Measurements from ENCODE around the gene OBSCN.
"Not testable (repeated sequence)": the region's sequence is repeated elsewhere in the genome, so short reads cannot be mapped to it uniquely, and the experiment has no call there.

Gene OBSCN

GRCh38 chr1:228228601-228229074 lies 20.8 kb downstream of the OBSCN start:
- DNase-seq = no peak

DNA sequence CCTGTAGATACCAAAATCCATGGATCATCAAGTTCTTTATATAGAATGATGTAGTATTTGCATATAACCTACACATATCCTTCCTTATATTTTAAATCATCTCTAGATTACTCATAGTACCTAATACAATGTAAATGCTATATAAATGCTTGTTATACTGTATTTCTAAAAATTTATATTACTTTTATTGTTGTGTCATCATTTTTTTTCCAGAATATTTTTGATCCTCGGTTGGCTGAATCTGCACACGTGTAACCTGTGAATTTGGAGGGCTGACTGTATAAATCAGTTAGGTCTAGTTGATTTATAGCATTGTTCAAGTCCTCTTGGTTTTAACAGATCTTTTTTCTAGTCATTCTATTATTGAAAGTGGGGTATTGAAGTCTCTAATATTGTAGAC lies 23.3 kb downstream of the OBSCN start:
- DNase-seq = no peak

GRCh38 chr1:228233136-228233535 lies 25.3 kb downstream of the OBSCN start:
- no peak for DNase-seq

GRCh38 chr1:228234921-228235320 lies 27.1 kb downstream of the OBSCN start:
- DNase-seq = no peak

DNA sequence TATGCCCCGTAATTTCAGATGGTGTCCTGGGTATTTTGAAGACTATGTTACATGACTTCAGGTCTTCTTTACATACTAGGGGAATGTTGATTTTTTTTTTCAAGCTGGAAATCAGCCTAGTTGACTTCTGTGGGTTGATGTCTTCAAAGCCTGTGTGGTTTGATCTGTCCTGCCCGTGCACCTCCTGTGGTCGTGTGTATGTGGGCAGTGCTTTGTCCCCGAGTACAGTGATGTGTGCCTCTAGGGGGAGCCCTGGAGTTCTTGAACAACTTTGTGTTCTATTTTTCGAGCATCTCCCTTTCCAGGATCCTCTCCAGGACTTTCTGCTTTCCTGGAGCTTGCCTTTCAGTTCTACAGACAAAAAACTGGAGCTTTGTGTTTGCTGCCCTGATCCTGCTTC lies 28.9 kb downstream of the OBSCN start:
- DNase-seq = no peak

- no peak for DNase-seq
Observed at GRCh38 chr1:228238007-228238406, 30.2 kb downstream of the OBSCN start.

GRCh38 chr1:228238461-228238860 lies 30.6 kb downstream of the OBSCN start:
- DNase-seq = no peak

DNA sequence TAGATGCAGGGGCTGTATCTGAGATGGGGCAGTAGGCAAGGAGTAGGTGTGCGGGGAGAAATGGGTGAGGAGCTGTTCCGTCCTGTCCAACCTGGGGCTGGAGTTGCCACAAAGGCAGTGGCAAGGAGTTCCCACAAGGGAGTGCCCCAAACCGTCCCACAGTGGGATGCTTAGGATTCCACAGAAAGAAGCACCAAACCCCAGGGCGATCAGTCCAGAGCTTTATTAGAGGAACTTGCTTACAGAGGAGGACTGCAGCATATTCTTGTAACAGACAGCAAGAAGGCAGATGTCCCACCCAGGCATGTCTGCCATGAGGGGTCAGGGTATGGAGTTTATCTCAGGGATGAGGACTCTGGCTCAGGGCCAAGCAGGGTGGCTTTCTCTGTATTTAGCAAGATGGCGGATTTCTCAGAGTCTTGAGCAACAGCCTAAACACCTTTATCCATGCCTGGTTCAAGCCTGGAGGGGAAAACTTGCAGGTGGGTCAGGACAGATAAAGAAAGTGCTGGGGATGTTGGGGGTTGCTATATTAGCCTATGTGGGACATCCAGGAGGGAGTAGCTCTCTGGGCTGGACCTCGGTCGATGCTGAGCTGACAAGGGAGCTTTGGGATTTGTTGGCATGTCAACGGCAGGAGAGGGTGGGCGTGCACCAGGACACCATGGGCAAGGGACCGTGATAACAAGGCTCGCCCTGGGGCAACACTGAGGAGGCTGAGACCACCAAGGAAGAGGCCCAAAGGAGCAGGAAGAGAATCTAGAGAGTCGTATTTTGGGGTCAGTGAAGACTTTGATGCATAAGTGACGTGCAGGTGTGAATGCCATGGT lies 32.8 kb downstream of the OBSCN start:
- DNase-seq = no peak

- no peak for DNase-seq
Observed at GRCh38 chr1:228241259-228241658, 33.4 kb downstream of the OBSCN start.

- DNase-seq = no peak
Observed at GRCh38 chr1:228242409-228242808, 34.6 kb downstream of the OBSCN start.

- DNase-seq = no peak
Observed at GRCh38 chr1:228243093-228243492, 35.2 kb downstream of the OBSCN start.

- not testable (repeated sequence) for DNase-seq
Observed at GRCh38 chr1:228243989-228244388, 36.1 kb downstream of the OBSCN start.

DNA sequence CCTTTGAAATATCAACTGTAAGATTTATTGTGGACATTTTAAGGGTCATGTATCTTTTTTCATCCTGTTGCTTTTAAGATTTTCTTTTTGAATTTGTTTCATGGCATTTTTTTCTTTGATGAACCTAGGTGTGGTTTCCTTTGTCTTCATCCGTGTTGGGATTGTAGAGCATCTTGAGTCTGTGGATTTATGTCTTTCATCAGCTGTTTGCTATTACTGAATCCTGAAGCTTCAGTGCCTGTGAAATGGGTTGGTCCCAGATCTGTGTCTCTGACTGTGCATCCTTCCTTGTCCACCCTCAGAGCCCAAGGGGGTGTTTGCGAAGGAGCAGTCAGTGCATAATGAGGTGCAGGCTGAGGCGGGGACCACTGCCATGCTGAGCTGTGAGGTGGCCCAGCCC lies 37.3 kb downstream of the OBSCN start:
- no peak for DNase-seq

DNA sequence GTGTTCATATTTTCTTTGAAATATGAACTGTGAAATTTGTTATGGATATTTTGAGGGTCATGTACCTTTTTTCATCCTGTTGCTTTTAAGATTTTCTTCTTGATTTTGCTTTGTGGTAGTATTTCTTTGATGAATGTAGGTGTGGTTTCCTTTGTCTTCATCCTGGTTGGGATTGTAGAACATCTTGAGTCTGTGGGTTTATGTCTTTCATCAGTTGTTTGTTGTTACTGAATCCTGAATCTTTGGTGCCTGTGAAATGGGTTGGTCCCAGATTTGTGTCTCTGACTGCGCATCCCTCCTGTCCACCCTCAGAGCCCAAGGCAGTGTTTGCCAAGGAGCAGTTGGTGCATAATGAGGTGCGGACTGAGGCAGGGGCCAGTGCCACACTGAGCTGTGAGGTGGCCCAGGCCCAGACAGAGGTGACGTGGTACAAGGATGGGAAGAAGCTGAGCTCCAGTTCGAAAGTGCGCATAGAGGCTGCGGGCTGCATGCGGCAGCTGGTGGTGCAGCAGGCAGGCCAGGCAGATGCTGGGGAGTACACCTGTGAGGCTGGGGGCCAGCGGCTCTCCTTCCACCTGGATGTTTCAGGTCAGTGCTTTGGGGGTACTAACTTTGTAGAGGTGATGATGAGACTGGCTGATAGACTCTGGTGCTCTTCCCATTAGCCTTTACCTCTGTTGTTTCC lies 38.5 kb downstream of the OBSCN start:
- no peak for DNase-seq

GRCh38 chr1:228249513-228250305 lies 41.9 kb downstream of the OBSCN start:
- no peak for DNase-seq

DNA sequence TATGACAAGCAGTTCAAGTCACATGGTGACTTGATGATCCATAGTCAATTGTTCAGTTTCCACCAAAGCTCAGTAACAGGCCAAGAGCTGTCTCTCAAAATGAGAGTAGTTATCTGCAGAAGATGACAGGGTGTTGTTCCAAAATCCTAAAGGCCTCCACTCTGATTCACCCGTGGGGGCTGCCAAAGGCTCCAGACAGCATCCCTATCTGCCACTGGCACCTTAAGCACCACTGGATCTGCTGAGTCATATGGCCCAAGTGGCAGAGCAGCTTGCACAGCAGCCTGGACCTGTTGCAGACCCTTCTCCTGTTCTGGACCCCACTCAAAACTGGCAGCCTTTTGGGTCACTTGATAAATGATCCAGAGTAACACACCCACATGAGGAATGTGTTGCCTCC lies 44.6 kb downstream of the OBSCN start:
- not testable (repeated sequence) for DNase-seq

DNA sequence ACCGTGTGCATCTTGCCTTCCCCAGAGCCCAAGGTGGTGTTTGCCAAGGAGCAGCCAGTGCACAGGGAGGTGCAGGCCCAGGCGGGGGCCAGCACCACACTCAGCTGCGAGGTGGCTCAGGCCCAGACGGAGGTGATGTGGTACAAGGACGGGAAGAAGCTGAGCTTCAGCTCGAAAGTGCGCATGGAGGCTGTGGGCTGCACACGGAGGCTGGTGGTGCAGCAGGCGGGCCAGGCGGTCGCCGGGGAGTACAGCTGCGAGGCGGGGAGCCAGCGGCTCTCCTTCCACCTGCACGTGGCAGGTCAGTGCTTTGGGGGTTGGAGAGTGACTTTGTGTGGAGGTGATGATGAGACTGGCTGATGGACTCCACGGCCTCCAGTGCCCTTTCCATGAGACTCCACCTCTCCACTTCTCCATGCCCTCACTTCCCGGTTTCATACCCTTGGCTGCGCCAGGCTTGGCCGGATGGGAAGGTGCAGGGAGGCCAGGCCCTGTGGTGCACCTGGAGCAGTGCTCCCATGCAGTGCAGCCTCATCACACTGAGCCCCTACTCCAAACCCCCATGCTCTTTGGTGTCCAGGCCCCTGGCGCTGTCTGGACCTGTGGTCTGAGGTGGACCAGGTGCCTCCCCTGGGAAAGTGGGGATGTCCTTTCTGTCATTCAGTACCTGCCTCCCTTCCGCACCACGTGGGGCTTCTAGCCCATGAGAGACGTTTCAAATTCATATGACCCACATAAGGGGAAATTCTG lies 49.0 kb downstream of the OBSCN start:
- DNase-seq = no peak

GRCh38 chr1:228258486-228258885 lies 50.6 kb downstream of the OBSCN start:
- no peak for DNase-seq

DNA sequence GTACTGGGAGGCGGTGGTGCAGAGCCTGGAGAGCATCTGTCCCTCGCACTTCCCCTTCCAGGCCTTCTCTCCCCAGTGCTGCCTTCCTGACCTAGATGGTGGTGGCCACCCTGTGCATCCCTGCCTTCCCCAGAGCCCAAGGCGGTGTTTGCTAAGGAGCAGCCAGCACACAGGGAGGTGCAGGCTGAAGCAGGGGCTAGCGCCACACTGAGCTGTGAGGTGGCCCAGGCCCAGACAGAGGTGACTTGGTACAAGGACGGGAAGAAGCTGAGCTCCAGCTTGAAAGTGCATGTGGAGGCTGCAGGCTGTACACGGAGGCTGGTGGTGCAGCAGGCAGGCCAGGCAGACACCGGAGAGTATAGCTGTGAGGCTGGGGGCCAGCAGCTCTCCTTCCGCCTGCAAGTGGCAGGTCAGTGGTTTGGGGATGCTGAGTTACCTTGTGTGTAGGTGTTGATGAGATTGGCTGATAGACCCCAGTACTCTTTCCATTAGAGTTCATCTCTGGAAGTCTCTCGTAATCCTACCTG lies 51.6 kb downstream of the OBSCN start:
- DNase-seq = no peak

GRCh38 chr1:228259951-228260350 lies 52.1 kb downstream of the OBSCN start:
- no peak for DNase-seq

DNA sequence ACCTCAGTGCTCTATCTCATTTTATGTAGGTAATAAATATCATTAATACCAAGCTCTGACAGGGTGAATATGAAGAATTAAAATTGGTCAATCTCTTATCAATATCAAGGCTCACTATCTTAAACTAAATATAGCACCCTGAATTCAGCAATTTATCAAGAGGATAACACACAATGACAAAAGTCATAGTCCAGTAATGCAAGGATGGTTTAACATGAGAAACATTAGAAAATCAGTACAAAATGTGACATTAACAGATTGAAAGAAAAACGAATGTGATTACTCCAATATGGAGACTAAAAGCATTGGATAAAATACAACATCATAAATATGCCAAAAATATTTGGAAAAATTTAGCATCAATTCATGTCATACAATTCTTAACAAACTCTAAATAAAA lies 53.9 kb downstream of the OBSCN start:
- no peak for DNase-seq

DNA sequence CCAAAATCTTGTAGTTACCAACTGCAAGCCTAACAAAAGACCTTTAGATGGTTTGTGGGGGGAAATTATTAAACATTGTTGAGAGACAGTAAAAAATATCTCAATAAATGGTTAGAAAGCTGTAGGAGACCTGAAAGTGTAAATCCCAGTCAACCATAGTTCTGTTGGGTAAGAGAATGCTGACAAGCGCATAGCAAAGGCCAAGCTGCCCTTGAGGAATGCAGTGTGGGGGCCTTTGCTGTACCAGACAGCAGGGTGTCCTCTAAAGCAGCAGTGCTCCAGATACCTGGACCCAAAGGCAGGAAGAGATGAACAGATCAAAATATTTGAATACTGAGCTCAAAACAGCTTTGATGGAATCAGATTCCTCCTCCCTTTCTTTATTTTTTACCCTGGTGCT lies 54.6 kb downstream of the OBSCN start:
- no peak for DNase-seq
